HG02571 (cell line): ENCODE results near the gene C16orf54.
"Not testable (repeated sequence)": the region's sequence is repeated elsewhere in the genome, so short reads cannot be mapped to it uniquely, and the experiment has no call there.

Experiments
- ATAC-seq: cut with Tn5 transposase; IDR thresholded peaks from one replicate; pipeline ENCODE4 v1.9.1; 2021; ENCODE audit warnings: mild to moderate bottlenecking, moderate library complexity; ENCODE audit not compliant: unreplicated experiment

The C16orf54 gene

DNA sequence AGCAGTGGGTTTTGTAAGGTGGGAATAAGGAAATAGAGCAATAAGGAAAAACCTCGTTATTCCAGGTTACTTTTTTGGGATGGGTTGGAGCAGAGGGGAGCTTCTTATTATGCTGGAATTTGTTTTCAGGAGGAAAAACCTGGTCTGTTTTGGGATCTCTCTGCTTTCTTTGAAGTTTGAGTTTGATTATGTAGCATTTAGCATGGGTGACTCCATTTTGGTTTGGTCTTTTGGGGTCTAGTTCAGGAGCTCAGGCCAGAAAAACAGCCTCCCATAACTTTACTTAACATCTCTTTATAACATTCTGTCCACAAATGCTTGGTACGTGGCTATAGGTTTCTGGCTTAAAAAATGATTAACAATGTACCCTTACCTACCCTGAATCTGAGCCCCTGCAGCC, 23.7 kb upstream of the C16orf54 start:
- no peak for ATAC-seq

DNA sequence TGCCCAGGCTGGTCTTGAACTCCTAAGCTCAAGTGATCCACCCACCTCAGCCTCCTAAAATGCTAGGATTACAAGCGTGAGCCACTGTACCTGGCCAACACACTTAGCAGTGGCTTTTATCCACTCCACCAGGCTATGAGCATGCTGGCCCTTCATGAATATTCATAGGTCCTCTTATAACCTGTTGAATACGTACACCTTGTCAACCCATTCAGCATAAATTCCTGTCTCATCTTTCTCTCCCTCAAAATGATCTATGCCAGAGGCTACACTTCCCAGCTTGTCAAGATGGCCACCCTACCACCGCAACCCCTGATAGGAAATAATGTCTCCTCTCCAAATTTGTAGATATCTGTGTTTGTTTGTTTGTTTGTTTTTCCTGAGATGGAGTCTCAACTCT, 21.3 kb upstream of the C16orf54 start:
- no peak for ATAC-seq

DNA sequence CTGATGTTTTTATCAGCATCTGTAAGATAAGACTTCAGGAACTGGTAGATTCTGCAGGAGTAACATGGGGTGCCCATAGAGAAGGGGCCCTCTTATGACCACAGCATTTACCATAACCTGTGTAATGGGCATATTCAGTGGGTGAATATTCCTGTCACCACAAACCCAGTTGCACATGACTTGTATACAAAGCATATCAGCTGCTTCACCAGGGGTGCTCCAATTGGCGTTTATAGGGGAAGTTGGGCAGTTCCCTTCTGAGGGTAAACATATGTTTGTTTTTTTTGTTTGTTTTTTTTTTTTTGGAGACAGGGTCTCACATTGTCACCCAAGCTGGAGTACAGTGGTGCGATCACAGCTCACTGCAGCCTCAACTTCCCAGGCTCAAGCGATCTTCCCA, 20.8 kb upstream of the C16orf54 start:
- ATAC-seq = no peak

DNA sequence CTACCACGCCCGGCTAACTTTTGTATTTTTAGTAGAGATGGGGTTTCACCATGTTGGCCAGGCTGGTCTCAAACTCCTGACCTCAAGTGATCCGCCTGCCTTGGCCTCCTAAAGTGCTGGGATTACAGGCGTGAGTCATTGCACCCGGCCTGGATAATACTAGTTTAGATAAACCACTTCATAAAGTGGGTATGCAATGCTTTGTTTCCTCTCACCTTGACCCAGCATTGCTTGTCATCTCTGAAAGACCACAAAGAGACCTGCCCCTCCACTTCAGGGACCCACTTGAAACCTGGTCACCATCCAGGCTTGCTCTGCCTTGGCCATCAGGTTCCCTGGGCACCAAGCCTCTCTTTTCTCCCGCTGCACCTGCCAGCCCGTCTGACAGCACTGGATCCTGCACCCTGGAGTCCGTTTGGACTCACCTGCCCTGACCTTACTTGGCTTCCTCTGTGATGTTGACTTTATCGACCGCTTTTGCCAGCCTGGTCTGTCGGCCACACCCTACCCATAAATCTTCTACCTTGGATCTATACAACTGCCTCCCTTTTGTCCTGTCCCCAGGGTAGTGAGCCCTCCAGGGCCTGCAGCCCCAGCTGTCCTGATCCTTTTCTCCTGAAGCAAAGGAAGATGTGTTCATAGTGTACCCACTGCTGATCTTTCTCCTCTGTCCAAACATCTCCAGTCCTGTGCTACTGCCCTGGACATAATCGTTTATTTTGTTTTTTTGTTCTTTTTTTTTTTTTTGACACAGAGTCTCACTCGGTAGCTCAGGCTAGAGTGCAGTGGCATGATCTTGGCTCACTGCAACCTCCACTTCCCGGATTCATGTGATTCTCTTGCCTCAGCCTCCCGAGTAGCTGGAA, 19.6 kb upstream of the C16orf54 start:
- ATAC-seq = no peak

DNA sequence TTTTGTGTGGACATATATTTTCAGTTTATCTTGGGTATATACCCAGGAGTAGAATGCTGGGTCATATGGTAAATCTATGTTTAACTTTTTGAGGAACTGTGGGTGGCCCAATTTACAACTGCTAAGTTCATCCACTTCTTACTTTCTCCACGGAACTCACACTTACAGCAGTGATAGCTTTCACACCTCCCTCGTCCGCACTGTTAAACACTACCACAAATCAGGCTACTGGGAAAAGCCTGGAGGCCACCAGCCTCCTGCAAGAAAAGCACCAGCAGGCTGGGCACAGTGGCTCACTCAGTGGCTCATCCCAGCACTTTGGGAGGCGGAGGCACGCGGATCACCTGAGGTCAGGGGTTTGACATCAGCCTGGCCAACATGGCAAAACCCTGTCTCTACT, 17.5 kb upstream of the C16orf54 start:
- no peak for ATAC-seq

DNA sequence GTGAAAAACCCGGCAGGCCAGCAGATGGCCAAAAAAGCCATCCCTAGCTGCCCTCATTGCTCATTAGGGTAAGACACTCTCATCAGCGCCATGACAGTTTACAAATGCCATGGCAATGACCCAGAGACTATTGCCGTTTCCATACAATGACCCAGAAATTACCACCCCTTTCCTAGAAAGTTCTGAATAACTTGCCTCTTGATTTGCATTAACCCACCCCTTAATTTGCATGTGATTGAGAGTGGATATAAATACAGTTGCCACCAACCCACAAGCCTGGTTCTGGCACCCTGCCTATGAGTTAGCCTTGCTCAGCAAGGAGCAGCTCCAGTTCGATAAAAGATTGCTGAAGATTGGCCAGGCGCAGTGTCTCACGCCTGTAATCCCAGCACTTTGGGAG, 16.1 kb upstream of the C16orf54 start:
- no peak for ATAC-seq

DNA sequence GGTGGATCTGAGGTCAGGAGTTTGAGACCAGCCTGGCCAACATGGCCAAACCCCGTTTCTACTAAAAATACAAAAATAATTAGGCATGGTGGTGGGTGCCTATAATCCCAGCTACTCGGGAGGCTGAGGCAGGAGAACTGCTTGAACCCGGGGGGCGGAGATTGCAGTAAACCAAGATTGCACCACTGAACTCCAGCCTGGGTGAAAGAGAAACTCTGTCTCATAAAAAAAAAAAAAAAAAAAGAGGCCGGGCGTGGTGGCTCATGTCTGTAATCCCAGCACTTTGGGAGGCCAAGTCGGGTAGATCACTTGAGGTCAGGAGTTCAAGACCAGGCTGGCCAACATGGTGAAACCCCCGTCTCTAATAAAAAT, 15.5 kb upstream of the C16orf54 start:
- ATAC-seq = not testable (repeated sequence)

DNA sequence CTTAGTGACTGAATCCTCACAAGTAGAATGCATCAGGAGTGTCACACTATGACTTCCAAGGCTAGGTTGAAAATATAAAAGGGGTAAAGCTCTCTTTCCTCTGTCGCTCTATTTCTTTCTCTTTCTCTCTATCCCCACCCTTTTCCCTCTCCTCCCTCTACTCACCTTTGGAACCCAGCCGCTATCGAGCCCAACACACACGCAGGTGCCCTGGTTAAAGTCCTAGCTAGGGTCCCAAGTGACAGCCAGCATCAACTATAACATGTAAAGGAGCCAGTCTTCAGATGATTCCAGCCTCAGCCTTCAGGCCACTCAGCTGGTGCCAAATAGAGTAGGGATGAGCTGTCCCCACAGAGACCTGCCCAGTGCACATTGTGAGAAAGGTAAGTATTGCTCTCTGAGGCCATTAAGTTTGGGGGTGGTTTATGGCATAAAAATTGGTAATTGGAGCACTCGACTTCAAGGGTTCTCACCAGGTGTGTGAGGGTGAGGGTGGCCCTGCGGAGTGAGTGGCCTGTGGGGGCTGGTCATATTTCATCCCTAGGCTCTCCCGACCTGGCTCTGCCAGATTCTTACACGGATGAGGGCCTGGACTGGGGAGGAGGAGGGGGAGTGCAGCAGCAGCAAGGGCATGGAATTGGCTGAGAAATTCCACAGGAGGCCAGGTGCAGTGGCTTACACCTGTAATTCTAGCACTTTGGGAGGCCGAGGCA, 14.9 kb upstream of the C16orf54 start:
- ATAC-seq = no peak

DNA sequence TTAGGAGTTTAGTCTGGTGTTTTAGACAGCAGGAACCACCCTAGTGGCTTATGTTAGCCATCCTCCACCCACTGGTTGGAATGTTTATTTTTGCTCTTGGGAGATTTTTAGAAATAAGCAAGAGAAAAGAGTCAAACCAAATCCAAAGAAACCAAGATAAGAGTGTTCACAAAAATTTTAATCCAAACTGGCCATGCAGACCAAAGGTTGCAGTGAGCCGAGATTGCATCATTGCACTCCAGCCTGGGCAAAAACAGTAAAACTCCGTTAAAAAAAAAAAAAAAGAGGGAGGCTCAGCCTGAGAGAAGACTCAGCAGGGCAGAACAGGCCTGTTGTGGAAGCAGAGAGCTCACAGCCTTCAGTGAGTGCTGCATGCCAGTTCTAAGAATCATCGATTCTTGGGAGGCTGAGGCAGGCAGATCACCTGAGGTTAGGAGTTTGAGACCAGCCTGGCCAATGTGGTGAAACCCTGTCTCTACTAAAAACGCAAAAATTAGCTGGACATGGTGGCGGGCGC, 12.2 kb upstream of the C16orf54 start:
- ATAC-seq = no peak

DNA sequence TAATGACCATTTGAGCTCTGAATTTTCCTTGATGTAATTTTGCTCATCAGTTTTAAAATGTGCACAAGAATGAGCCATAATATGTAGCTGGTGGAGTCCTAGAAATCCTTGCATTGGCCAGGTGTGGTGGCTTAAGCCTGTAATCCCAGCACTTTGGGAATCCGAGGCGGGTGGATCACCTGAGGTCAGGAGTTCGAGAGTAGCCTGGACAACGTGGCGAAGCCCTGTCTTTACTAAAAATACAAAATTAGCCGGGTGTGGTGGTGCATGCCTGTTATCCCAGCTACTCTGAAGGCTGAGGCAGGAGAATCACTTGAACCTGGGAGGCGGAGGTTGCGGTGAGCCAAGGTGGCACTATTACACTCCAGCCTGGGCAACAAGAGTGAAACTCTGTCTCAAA, 11.3 kb upstream of the C16orf54 start:
- ATAC-seq = not testable (repeated sequence)

DNA sequence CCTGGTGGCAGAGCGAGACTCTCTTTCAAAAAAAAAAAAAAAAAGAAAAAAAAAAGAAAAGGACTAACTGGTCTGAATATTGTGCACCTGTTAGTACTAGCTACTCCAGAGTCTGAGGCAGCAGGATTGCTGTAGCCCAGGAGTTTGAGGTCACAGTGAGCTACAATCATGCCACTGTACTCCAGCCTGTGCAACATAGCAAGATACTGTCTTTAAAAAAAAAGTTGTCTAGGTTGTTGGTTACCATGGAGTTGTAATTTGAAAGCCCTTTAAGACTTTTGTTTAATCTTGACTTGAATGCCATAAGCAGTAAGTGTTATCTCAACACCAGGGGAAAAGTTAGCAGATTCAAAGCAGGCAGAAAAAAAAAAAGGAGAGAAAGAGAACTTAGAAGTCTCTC, 10.9 kb upstream of the C16orf54 start:
- no peak for ATAC-seq

DNA sequence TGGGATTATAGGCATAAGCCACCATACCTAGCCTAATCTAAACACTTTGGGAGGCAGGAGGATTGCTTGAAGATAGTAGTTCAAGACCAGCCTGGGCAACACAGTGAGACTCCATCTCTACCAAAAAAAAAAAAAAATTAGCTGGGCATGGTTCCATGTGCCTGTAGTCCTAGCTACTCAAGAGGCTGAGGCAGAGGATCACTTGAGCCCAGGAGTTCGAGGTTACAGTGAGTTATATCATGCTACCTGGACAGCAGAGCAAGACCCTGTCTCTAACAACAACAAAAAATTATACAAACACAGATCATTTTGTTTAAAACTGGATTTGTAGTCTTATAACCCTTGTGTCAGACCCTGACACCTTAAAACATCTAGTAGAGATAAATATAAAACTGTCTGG, 7.7 kb upstream of the C16orf54 start:
- ATAC-seq = no peak

DNA sequence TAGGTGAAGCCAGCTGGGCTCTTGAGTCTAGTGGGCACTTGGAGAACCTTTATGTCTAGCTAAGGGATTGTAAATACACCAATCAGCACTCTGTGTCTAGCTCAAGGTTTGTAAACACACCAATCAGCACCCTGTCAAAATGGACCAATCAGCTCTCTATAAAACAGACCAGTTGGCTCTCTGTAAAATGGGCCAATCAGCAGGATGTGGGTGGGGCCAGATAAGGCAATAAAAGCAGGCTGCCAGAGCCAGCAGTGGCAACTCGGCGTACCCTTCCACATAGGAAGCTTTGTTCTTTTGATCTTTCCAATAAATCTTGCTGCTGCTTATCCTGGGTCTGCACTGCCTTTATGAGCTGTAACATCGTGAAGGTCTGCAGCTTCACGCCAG, 3.0 kb upstream of the C16orf54 start:
- not testable (repeated sequence) for ATAC-seq

DNA sequence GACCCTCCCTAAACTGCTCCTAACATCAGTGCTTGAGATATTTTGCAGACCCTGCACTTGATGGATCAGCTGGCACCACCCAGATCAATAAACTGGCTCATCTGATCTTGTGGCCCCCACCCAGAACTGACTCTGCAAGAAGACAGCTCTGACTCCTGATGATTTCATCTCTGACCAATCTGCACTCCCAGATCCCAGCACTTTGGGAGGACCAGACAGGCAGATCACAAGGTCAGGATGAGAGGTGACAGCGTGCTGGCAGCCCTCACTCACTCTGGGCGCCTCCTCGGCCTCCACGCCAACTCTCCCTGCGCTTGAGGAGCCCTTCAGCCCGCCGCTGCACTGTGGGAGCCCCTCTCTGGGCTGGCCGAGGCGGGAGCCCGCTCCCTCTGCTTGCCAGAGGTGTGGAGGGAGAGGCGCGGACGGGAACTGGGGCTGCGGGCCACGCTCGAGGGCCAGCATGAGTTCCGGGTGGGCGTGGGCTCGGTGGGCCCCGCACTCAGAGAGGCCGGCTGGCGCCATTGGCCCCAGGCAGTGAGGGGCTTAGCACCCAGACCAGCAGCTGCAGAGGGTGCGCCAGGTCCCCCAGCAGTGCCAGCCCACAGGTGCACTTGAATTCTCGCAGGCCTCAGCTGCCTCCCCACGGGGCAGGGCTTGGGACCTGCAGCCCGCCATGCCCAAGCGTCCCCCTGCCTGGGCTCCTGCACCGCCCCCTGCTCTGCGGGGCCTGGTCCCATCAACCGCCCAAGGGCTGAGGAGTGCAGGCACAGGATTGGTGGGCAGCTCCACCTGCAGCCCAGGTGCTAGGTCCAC, 2.4 kb upstream of the C16orf54 start:
- ATAC-seq = no peak

DNA sequence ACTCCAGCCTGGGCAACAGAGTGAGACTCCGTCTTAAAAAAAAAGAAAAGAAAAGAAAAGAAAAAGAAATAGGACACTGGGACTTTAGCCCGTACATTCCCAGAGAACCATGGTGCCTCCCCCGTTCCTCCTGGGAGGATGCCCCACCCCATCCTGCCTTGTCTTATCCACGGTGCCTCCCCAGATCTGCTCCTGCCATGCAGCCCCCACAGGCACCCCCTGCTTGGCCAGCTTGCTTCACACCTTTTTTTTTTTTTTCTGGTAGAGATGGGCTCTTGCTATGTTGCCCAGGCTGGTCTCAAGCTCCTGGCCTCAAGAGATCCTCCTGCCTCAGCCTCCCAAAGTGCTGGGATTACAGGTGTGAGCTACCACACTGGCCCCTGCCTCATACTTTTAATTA, 728 bp upstream of the C16orf54 start:
- ATAC-seq = not testable (repeated sequence)

DNA sequence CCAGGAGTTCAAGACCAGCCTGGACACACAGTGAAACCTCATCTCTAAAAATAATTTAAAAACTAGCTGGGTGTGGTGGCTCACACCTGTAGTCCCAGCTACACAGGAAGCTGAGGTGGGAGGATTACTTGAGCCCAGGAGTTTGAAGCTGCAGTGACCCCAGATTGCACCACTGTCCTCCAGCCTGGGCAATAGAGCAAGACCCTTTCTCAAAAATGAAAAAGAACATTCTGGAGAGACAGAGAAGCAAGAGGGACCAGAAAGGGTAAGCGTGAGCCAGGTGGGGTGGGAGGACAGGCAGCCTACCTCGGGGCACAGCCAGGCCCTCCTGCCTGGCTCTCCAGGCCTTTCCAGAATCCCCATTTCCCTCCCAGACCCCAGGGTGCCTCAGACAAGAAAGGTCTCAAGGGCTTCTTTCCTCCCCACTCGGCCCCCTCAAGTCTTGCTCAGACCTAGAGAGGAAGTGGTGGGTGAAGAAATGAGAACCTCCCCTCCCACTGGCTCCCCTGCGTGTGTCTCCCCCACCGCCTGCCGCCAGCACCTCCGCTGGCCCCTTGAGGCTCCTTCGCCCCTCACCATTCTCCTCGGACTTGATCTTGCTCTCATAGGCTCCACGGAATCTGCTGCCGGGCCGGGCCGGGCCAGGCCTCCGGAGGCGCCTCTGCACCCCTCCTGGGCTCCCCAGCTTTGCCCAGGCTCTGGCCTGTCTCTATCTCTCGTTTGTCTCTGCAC, 503 bp downstream of the C16orf54 start:
- peak; percentile 41 for ATAC-seq

DNA sequence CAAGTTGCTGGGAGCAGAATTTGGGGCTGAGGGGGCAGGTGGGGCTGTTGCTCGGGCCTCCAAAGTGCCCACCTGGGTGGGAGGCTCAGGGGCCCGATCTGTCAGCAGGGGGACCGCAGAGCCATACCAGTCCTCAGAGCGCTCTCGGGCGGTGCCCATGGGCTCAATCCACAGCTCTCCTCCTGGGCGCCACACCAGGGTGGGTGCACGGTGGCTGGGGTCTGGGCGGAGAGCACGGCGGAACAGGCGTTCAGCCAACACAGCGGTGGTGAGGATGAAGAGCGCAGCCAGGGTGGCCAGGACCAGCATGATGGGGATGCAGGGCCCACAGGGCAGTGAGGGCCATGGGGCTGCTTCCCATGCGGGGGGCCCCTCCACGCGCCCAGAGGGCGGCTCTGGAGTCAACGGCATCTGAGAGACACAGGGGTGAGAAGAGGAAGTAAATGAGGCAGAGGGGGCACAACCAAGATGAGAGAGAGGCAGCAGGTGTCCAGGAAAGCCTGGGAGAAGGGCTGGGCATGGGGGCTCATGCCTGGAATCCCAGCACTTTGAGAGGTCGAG, 1.2 kb downstream of the C16orf54 start:
- ATAC-seq = no peak

DNA sequence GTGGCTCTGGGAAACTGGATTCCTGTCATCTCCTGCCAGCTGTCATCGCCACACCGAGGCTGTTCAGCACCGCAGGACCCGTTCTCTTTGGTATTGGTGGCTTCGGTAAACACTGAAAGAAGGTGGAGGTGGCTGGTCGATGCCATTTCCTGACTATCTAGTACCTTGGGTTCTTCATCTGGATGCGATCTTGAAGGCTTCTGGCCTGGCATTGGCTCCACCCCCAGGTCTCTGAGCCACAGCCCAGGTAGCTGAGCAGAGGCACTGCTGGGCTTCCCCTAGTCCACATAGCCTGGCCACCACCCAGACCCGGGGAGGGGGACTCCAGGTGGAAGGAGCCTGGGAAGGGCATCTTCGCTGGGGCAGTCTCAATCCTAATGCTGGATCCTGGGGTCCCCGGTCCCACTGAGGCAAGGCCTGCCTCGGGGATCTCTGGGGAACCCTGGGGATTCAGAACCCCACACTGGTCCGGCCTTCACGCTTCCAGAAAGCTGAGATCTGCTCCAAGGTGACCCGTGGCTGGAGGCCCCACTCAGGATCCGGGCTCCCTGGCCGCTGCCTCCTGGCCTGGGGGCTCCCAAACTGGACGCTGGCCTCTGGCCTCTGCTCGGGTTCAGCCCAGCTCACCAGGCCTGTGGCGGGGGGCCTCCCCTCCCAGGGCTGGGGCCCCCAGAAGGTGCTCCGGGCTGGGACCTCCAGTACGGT, 1.8 kb downstream of the C16orf54 start:
- no peak for ATAC-seq

DNA sequence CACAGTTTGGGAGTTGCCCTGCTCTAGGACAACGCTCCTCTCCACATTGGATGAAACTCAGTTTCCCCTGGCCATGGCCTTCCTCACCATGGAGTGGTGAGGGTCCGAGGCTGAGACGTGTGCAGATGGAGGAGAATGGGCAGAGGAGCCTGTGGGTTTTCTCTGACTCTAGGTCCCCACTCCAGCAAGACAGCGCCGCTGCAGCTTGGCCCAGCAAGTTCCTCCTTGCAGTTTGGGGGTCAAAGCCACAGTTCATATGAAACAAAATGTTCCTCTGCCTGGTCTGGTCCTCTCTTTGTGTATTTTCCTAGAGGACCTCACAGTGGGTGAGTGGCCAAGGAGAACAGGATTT, 2.3 kb downstream of the C16orf54 start:
- no peak for ATAC-seq
